SK-N-SH treated with all-trans-retinoic acid at 6 μM for 48 hours (cell line): ENCODE measurements around the gene REXO2.

ENCODE experiments used
- ATAC-seq: fragments of 200-7000 bp; cut with Tn5 transposase; 3 replicates; pipeline ENCODE4 v1.9.1; 2020; ENCODE audit warnings: mild to moderate bottlenecking, moderate library complexity
- ARNTL ChIP-seq: fragments of 450-650 bp; formaldehyde crosslinking; IDR thresholded peaks from 2 replicates; pipeline ENCODE4 v1.5.0; 2020; ENCODE audit warnings: low read depth, mild to moderate bottlenecking, moderate library complexity, borderline replicate concordance
- BACH2 ChIP-seq: fragments of 250-450 bp; sonication (Bioruptor Pico); IDR thresholded peaks from 2 replicates; pipeline ENCODE4 v1.9.0; 2021; ENCODE audit warnings: mild to moderate bottlenecking, borderline replicate concordance
- CSDC2 ChIP-seq: fragments of 250-450 bp; sonication (Bioruptor Pico); IDR thresholded peaks from 2 replicates; pipeline ENCODE4 v1.5.0; 2020; ENCODE audit warnings: mild to moderate bottlenecking, moderate library complexity
- ESRRG ChIP-seq: fragments of 250-450 bp; sonication (Bioruptor Pico); IDR thresholded peaks from 2 replicates; pipeline ENCODE4 v1.6.1; 2021; ENCODE audit warnings: mild to moderate bottlenecking
- GLIS3 ChIP-seq: fragments of 250-450 bp; sonication (Bioruptor Pico); IDR thresholded peaks from 2 replicates; pipeline ENCODE4 v1.5.0; 2020; ENCODE audit warnings: mild to moderate bottlenecking, moderate library complexity
- OSR1 ChIP-seq: fragments of 250-450 bp; sonication (Bioruptor Pico); IDR thresholded peaks from 2 replicates; pipeline ENCODE4 v1.8.0; 2022; ENCODE audit warnings: moderate library complexity, mild to moderate bottlenecking, inconsistent platforms
- PPARA ChIP-seq: fragments of 250-450 bp; sonication (Bioruptor Pico); IDR thresholded peaks from 2 replicates; pipeline ENCODE4 v1.5.0; 2020; ENCODE audit warnings: mild to moderate bottlenecking, borderline replicate concordance
- RARB ChIP-seq: fragments of 250-450 bp; sonication (Bioruptor Pico); IDR thresholded peaks from 2 replicates; pipeline ENCODE4 v1.8.0; 2021; ENCODE audit warnings: mild to moderate bottlenecking, moderate library complexity
- SNAI2 ChIP-seq: fragments of 250-450 bp; sonication (Bioruptor Pico); IDR thresholded peaks from 2 replicates; pipeline ENCODE4 v1.5.0; 2020; ENCODE audit warnings: mild to moderate bottlenecking, moderate library complexity
- TCF4 ChIP-seq: fragments of 250-450 bp; sonication (Bioruptor Pico); IDR thresholded peaks from 2 replicates; pipeline ENCODE4 v1.8.0; 2021; ENCODE audit warnings: mild to moderate bottlenecking, moderate library complexity, borderline replicate concordance
- TOX ChIP-seq: fragments of 250-450 bp; sonication (Bioruptor Pico); IDR thresholded peaks from 2 replicates; pipeline ENCODE4 v1.8.0; 2021; ENCODE audit warnings: mild to moderate bottlenecking, moderate library complexity, borderline replicate concordance
- ZC3H10 ChIP-seq: fragments of 250-450 bp; sonication (Bioruptor Pico); IDR thresholded peaks from 2 replicates; pipeline ENCODE4 v1.5.1; 2021; ENCODE audit warnings: mild to moderate bottlenecking, moderate library complexity
- ZFP3 ChIP-seq: fragments of 250-450 bp; sonication (Bioruptor Pico); IDR thresholded peaks from 2 replicates; pipeline ENCODE4 v1.5.0; 2020; ENCODE audit warnings: mild to moderate bottlenecking, moderate library complexity
- ZFP30 ChIP-seq: fragments of 450-650 bp; formaldehyde crosslinking; IDR thresholded peaks from 2 replicates; pipeline ENCODE4 v1.5.0; 2022; ENCODE audit warnings: mild to moderate bottlenecking, moderate library complexity
- ZNF565 ChIP-seq: fragments of 450-650 bp; formaldehyde crosslinking; conservative IDR thresholded peaks from 2 replicates; pipeline ENCODE4 v1.5.0; 2020; ENCODE audit warnings: low read depth, mild to moderate bottlenecking, moderate library complexity
- ZNF70 ChIP-seq: fragments of 450-650 bp; formaldehyde crosslinking; IDR thresholded peaks from 2 replicates; pipeline ENCODE4 v1.5.0; 2020; ENCODE audit warnings: mild to moderate bottlenecking, moderate library complexity
- ZNF8 ChIP-seq: fragments of 450-650 bp; formaldehyde crosslinking; IDR thresholded peaks from 2 replicates; pipeline ENCODE4 v1.5.0; 2020; ENCODE audit warnings: mild to moderate bottlenecking, moderate library complexity
- TF ChIP-seq, protein P1 (sequence below): fragments of 250-450 bp; sonication (Bioruptor Pico); IDR thresholded peaks from 2 replicates; pipeline ENCODE4 v1.5.0; 2020; ENCODE audit warnings: mild to moderate bottlenecking, moderate library complexity
- TF ChIP-seq, protein P2 (sequence below): fragments of 250-450 bp; sonication (Bioruptor Pico); IDR thresholded peaks from 2 replicates; pipeline ENCODE4 v1.5.1; 2021; ENCODE audit warnings: mild to moderate bottlenecking, moderate library complexity
- TF ChIP-seq, protein P3 (sequence below): fragments of 250-450 bp; sonication (Bioruptor Pico); IDR thresholded peaks from 2 replicates; pipeline ENCODE4 v1.8.0; 2021; ENCODE audit warnings: low read depth, mild to moderate bottlenecking, moderate library complexity, borderline replicate concordance
- TF ChIP-seq, protein P4 (sequence below): fragments of 250-450 bp; sonication (Bioruptor Pico); IDR thresholded peaks from 2 replicates; pipeline ENCODE4 v1.5.1; 2020; ENCODE audit warnings: low read depth, mild to moderate bottlenecking, moderate library complexity

The REXO2 gene

DNA sequence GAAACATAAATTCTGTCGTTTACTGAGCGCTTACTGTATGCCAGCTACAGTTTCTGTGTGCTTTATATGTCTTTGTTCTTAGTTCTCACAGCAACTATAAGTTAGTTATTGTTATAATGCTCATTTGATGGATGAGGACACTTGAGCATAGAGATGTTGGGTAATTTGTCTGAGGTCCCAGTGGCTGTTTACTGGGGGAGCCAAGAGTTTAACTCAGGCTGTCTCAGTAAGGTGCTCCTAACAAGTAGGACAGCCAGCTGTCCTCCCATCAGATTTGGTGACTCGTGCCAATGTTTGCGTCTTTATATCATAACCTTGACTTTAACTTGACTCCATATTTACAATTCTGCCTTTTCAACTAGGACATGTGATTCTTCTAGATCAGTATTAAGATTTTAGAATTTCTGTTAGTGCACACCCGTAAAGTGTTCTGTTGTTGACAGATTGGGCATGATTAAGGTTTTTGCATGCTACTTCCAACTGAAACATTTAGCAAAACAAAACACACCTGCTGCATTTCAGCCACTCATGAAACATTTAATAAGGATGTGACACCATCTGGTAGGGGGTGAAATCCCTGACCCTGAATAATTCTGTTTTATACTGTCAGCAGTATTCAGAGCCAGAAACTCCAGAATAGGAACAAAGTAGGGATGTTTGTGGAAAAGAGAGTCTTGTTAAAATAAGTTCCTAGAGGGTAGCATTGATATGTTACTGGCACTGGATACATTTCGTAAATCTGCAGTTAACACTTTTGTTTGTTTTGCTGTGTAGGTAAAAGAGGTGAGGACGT, 1.9 kb downstream of the REXO2 start:
- TF ChIP-seq TOX (CRISPR knock-in tag) (no peak), PPARA (no peak), ARNTL (CRISPR knock-in tag) (no peak), RARB (CRISPR knock-in tag) (no peak), OSR1 (CRISPR knock-in tag) (no peak), TCF4 (CRISPR knock-in tag) (no peak), ZFP3 (CRISPR knock-in tag) (no peak), ZNF8 (no peak)
- TF ChIP-seq, protein P1, sequence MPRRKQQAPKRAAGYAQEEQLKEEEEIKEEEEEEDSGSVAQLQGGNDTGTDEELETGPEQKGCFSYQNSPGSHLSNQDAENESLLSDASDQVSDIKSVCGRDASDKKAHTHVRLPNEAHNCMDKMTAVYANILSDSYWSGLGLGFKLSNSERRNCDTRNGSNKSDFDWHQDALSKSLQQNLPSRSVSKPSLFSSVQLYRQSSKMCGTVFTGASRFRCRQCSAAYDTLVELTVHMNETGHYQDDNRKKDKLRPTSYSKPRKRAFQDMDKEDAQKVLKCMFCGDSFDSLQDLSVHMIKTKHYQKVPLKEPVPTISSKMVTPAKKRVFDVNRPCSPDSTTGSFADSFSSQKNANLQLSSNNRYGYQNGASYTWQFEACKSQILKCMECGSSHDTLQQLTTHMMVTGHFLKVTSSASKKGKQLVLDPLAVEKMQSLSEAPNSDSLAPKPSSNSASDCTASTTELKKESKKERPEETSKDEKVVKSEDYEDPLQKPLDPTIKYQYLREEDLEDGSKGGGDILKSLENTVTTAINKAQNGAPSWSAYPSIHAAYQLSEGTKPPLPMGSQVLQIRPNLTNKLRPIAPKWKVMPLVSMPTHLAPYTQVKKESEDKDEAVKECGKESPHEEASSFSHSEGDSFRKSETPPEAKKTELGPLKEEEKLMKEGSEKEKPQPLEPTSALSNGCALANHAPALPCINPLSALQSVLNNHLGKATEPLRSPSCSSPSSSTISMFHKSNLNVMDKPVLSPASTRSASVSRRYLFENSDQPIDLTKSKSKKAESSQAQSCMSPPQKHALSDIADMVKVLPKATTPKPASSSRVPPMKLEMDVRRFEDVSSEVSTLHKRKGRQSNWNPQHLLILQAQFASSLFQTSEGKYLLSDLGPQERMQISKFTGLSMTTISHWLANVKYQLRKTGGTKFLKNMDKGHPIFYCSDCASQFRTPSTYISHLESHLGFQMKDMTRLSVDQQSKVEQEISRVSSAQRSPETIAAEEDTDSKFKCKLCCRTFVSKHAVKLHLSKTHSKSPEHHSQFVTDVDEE: no peak
- TF ChIP-seq, all 23 proteins: peak for 0
- no peak for ATAC-seq

DNA sequence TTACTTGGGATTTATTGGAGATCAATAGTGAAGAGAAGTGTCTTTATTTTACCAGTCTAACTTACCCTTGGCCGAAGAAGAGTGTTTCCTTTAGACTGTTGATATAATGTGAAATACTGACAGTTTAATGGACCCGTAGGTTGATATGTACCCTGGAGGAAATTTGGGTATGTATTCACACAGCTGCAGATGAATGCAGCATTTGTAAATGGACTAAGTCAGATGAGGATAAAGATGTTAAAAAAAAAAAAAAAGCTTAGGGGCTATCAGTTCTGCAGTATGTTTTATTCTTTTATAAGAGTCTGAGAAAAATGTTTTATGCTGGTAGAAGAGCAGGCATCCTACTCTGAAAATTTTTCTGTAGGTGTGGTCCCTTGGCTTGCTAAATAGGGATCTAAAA, 2.7 kb downstream of the REXO2 start:
- no peak for ATAC-seq
- TF ChIP-seq ZNF70 (no peak), ZFP3 (CRISPR knock-in tag) (no peak), TCF4 (CRISPR knock-in tag) (no peak), RARB (CRISPR knock-in tag) (no peak), SNAI2 (CRISPR knock-in tag) (no peak), BACH2 (CRISPR knock-in tag) (no peak), GLIS3 (CRISPR knock-in tag) (no peak), ZNF8 (no peak), OSR1 (CRISPR knock-in tag) (no peak), ARNTL (CRISPR knock-in tag) (no peak), ZC3H10 (CRISPR knock-in tag) (no peak), ZNF565 (CRISPR knock-in tag) (no peak), TOX (CRISPR knock-in tag) (no peak), ZFP30 (no peak), CSDC2 (CRISPR knock-in tag) (no peak), ESRRG (CRISPR knock-in tag) (no peak)
- TF ChIP-seq, protein P2, sequence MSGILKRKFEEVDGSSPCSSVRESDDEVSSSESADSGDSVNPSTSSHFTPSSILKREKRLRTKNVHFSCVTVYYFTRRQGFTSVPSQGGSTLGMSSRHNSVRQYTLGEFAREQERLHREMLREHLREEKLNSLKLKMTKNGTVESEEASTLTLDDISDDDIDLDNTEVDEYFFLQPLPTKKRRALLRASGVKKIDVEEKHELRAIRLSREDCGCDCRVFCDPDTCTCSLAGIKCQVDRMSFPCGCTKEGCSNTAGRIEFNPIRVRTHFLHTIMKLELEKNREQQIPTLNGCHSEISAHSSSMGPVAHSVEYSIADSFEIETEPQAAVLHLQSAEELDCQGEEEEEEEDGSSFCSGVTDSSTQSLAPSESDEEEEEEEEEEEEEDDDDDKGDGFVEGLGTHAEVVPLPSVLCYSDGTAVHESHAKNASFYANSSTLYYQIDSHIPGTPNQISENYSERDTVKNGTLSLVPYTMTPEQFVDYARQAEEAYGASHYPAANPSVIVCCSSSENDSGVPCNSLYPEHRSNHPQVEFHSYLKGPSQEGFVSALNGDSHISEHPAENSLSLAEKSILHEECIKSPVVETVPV (CRISPR knock-in tag): no peak
- TF ChIP-seq, protein P1: no peak
- TF ChIP-seq, protein P3, sequence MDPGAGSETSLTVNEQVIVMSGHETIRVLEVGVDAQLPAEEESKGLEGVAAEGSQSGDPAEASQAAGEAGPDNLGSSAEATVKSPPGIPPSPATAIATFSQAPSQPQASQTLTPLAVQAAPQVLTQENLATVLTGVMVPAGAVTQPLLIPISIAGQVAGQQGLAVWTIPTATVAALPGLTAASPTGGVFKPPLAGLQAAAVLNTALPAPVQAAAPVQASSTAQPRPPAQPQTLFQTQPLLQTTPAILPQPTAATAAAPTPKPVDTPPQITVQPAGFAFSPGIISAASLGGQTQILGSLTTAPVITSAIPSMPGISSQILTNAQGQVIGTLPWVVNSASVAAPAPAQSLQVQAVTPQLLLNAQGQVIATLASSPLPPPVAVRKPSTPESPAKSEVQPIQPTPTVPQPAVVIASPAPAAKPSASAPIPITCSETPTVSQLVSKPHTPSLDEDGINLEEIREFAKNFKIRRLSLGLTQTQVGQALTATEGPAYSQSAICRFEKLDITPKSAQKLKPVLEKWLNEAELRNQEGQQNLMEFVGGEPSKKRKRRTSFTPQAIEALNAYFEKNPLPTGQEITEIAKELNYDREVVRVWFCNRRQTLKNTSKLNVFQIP (CRISPR knock-in tag): no peak

DNA sequence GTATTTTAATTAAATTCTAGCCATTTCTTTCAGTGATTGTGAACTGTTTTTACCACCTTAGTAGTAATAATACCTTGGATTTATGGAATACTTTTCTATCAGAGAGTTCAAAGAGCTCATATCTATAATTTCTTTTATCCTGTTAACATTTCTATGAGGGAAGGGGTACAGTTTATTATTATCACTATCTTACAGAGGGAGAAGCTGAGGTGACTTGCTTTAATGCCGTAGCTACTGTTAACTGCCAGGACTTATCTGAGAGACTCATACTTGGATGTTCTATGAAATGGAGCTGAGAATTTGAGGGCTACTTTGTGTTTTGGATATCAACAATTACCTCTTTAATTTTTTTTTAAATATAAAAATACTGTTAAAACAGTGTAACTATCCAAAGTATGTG, 3.3 kb downstream of the REXO2 start:
- no peak for ATAC-seq
- TF ChIP-seq, protein P4, sequence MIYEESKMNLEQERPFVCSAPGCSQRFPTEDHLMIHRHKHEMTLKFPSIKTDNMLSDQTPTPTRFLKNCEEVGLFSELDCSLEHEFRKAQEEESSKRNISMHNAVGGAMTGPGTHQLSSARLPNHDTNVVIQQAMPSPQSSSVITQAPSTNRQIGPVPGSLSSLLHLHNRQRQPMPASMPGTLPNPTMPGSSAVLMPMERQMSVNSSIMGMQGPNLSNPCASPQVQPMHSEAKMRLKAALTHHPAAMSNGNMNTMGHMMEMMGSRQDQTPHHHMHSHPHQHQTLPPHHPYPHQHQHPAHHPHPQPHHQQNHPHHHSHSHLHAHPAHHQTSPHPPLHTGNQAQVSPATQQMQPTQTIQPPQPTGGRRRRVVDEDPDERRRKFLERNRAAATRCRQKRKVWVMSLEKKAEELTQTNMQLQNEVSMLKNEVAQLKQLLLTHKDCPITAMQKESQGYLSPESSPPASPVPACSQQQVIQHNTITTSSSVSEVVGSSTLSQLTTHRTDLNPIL (CRISPR knock-in tag): no peak
- TF ChIP-seq, protein P2 (CRISPR knock-in tag): no peak
- TF ChIP-seq, protein P1: no peak
- TF ChIP-seq TCF4 (CRISPR knock-in tag): no peak
- TF ChIP-seq ZFP30: no peak
- no peak for TF ChIP-seq TOX (CRISPR knock-in tag)
- TF ChIP-seq SNAI2 (CRISPR knock-in tag): no peak
- no peak for TF ChIP-seq PPARA
- TF ChIP-seq ARNTL (CRISPR knock-in tag): no peak
- TF ChIP-seq ZNF565 (CRISPR knock-in tag): no peak
